ENCODE results near the gene CRYBB2. TPM values are rescaled to one million over a fixed set of nuclear protein-coding genes. Genes with fewer than 3 reads are reported as not detected.

Gene CRYBB2
- total RNA-seq, 2 experiments from 2014 or later, result not detected

DNA sequence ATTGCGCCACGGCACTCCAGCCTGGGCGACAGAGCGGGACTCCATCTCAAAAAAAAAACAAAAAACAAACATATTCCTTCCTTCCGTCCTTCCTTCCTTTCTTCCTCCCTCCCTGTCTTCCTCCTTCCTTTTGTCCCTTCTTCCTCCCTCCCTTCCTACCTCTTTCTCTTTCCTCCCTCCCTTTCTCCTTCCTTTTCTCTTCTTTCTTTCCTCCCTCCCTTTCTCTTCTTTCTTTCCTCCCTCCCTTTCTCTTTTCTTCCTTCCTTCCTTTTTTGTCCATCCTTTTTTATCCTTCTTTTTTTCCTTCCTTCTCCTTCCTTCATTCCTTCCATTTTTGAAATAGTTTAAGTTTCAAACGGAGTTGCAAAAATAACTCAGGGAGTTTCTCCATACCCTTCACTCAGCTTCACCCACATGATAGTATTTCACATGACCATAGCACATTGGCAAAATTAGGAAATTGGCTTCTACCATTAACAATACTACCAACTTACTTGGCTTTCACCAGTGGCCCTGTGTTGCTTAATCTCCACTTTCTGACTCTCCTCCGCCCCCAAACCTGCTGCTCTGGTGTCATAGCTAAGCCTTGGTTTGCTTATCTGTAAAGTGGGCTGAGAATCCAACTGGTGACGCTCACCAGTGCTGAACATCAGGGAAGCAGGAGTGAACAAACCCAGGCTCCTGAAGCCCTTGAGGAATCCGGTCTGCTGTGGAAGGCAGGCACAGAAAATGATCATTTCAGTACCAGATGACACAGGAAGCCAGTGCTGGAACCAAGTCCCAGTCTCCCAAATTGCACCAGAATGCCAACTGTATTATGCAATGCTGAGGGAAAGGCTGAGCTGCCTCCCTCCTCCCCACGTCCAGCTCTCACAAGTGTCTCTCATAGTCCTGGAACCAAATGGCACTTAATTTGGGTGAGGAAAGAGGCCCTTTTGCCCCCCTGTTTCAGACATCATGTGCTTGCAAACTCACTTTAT, 37.0 kb upstream of the CRYBB2 start:
- no peaks in the 10 kb centered on the region for H3K4me1 Mint-ChIP-seq (ENCODE audit: low read depth)
- ChIA-PET CTCF (interaction anchor here (1.5 to 1.6 kb wide), 2 partner anchors 20 to 101 kb away, joined by 3 to 5 read pairs; no protein-coding TSS in a partner anchor), POLR2A (no interaction called here)
- H3K4me3 Mint-ChIP-seq, result no peak overlapping the region
- no peak overlapping the region for H3K27ac Mint-ChIP-seq
- no peak for DNase-seq
- H3K9me3 Mint-ChIP-seq, result peaks cover 9% of the 10 kb centered on the region
- no peaks in the 10 kb centered on the region for H3K27me3 Mint-ChIP-seq
- H3K36me3 Mint-ChIP-seq, result peaks cover 11% of the 10 kb centered on the region
- intact Hi-C loops (cut with micrococcal nuclease), result no loop called here

DNA sequence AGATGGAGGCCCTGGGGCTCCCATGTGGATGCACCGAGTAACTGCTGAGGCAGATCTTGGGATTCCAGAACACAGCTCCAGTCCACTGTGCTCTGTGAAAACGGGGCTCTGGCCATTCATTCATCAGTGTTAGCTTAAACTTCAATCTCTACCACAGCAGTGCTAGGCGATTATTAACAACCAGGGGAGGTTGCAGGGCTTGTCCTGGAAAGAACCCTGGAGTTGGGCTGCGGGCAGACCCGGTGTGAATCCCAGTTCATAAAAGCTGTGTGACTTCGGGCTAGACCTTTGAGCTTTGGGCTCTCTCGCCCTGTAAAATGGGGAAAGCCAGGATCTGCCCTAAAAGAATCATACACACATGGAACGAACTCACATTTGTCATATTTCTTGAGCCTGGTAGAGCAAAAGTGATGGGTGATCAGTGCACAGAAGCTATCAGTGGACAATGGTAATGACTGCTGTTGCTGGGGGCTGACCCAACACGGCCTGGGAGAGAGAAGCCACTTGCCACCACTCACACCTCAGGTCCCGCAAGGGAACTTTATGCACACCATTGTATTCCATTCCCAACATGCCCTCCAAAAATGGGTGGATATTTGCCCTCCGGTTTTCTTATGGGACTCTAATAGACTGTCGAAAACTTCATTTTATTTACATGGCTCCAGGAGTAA, 35.4 kb upstream of the CRYBB2 start:
- no peak overlapping the region for H3K27ac Mint-ChIP-seq
- CTCF ChIA-PET, result interaction anchor here (1.6 kb wide), 1 partner anchor 103 kb away, joined by 3 read pairs; no protein-coding TSS in a partner anchor
- no peak overlapping the region for H3K4me3 Mint-ChIP-seq
- H3K9me3 Mint-ChIP-seq, result peaks cover 9% of the 10 kb centered on the region
- DNase-seq, result no peak
- POLR2A ChIA-PET, result no interaction called here
- intact Hi-C loops (cut with micrococcal nuclease), result no loop called here
- no peaks in the 10 kb centered on the region for H3K27me3 Mint-ChIP-seq
- no peaks in the 10 kb centered on the region for H3K4me1 Mint-ChIP-seq (ENCODE audit: low read depth)
- H3K36me3 Mint-ChIP-seq, result peaks cover 9% of the 10 kb centered on the region

DNA sequence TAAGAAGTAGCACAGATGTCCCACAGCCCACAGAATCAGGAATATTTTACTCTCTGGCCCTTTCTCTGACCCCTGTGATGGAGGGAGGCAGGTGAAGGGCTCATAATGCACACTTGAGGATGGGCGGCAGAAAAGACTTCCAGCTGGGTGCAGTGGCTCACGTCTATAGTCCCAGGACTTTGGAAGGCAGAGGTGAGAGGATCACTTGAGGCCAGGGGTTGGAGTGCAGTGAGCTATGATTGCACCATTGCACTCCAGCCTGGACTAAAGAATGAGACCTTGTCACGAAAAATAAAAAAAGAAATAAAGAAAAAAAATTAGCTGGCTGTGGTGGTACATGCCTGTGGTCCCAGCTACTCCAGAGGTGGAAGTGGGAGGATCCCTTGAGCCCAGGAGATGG, 33.3 kb upstream of the CRYBB2 start:
- no peak overlapping the region for H3K4me3 Mint-ChIP-seq
- no peaks in the 10 kb centered on the region for H3K36me3 Mint-ChIP-seq
- intact Hi-C loops (cut with micrococcal nuclease), result no loop called here
- no peaks in the 10 kb centered on the region for H3K4me1 Mint-ChIP-seq (ENCODE audit: low read depth)
- no peaks in the 10 kb centered on the region for H3K27me3 Mint-ChIP-seq
- no peaks in the 10 kb centered on the region for H3K9me3 Mint-ChIP-seq
- ChIA-PET CTCF (interaction anchor here (1.2 kb wide), 1 partner anchor 17 kb away, joined by 11 read pairs; no protein-coding TSS in a partner anchor), POLR2A (no interaction called here)
- no peak overlapping the region for H3K27ac Mint-ChIP-seq
- no peak for DNase-seq

DNA sequence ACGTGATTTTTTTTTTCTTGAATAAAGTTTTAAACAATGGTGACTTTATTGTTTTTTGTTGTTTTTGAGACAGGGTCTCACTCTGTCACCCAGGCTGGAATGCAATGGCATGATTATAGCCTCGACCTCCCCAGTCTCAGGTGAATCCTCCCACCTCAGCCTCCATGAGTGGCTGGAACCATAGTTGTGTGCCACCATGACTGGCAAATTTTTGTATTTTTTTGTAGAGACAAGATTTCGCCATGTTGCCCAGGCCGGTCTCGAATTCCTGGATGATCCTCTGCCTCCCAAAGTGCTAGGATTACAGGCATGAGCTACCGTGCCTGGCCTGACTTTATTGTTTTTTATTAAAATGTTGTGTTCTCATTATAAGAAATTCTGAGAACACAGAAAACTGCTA, 32.0 kb upstream of the CRYBB2 start:
- CTCF ChIA-PET, result interaction anchor here (2.8 kb wide), 1 partner anchor 14 kb away, joined by 12 read pairs; no protein-coding TSS in a partner anchor
- DNase-seq, result no peak
- Mint-ChIP-seq H3K4me1 (ENCODE audit: low read depth) (no peaks in the 10 kb centered on the region), H3K36me3 (no peaks in the 10 kb centered on the region), H3K4me3 (no peak overlapping the region), H3K27me3 (no peaks in the 10 kb centered on the region), H3K27ac (no peak overlapping the region), H3K9me3 (no peaks in the 10 kb centered on the region)
- intact Hi-C loops (cut with micrococcal nuclease), result no loop called here
- POLR2A ChIA-PET, result no interaction called here

DNA sequence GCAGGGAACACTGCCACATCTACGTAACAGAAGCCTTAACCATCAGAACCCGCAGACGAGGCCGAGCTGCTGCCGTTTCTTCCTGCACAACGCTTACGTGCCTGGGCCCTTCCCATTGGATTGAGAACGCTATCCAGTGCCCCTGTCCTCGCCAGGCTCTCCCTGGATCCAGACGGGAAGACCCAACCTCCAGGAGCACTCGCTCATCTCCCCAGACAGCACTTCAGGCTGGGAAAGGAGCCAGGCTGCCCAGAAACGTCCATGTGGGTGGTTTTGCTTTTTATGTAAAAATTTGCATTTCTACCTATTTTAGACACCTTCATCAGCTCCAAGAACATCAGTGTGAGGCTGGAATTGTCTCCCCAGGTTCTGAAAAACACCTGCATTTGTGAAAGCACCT, 27.0 kb upstream of the CRYBB2 start:
- intact Hi-C loops (cut with micrococcal nuclease), result no loop called here
- ChIA-PET POLR2A (no interaction called here), CTCF (interaction anchor here (1.1 to 1.6 kb wide), 3 partner anchors 9 to 111 kb away, joined by 3 to 10 read pairs (median 5); no protein-coding TSS in a partner anchor)
- Mint-ChIP-seq H3K27me3 (no peaks in the 10 kb centered on the region), H3K4me3 (no peak overlapping the region), H3K4me1 (ENCODE audit: low read depth) (no peaks in the 10 kb centered on the region), H3K27ac (no peak overlapping the region), H3K36me3 (no peaks in the 10 kb centered on the region), H3K9me3 (no peaks in the 10 kb centered on the region)
- DNase-seq, result no peak

DNA sequence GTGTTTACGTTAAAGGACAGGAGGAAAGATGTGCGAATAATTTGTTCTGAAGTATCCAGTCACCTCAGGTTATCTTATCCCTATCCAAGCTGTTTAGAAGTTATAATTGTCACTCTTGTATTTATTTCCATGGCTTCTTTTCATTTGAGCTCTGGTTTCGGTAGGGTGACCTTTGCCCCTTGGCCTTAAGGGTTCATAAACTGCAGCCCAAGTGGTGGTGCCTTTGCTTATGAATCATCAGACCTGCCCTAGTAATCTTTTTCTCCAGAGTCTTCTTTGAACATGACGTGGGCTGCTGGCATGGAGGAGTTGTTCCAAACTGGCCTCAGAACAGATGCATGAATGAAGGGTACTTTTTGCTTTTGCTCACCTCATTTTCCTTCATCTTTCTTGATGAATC, 26.3 kb upstream of the CRYBB2 start:
- Mint-ChIP-seq H3K4me3 (no peak overlapping the region), H3K27ac (no peak overlapping the region), H3K27me3 (no peaks in the 10 kb centered on the region), H3K36me3 (no peaks in the 10 kb centered on the region), H3K9me3 (no peaks in the 10 kb centered on the region), H3K4me1 (ENCODE audit: low read depth) (no peaks in the 10 kb centered on the region)
- intact Hi-C loops (cut with micrococcal nuclease), result no loop called here
- ChIA-PET CTCF (interaction anchor here (1.1 to 1.6 kb wide), 2 partner anchors 9 to 112 kb away, joined by 3 to 10 read pairs; no protein-coding TSS in a partner anchor), POLR2A (no interaction called here)
- DNase-seq, result no peak

DNA sequence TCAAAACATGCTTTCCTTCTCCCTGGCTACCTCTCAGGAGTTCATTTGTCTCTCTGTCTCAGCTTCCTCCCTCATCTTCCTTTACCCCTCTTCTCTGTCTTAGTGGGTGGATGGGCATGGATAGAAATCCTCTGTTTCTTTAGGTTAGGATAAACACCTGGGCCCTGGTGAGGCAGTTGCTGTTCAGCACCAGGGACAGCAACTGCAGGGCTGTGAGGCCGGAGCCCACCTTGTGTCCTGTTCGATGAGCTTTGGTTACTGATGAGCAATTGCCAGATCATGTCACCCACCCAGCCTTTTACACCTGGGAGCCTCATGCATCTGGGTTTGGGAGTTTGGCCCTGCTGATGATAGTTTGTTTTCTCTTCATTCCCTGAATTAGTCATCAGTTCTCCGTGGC, 25.9 kb upstream of the CRYBB2 start:
- DNase-seq, result no peak
- no peaks in the 10 kb centered on the region for H3K4me1 Mint-ChIP-seq (ENCODE audit: low read depth)
- no peak overlapping the region for H3K27ac Mint-ChIP-seq
- no peaks in the 10 kb centered on the region for H3K9me3 Mint-ChIP-seq
- CTCF ChIA-PET, result interaction anchor here (1.6 kb wide), 1 partner anchor 9 kb away, joined by 10 read pairs; no protein-coding TSS in a partner anchor
- no peaks in the 10 kb centered on the region for H3K27me3 Mint-ChIP-seq
- no peaks in the 10 kb centered on the region for H3K36me3 Mint-ChIP-seq
- no peak overlapping the region for H3K4me3 Mint-ChIP-seq
- POLR2A ChIA-PET, result no interaction called here
- intact Hi-C loops (cut with micrococcal nuclease), result no loop called here

DNA sequence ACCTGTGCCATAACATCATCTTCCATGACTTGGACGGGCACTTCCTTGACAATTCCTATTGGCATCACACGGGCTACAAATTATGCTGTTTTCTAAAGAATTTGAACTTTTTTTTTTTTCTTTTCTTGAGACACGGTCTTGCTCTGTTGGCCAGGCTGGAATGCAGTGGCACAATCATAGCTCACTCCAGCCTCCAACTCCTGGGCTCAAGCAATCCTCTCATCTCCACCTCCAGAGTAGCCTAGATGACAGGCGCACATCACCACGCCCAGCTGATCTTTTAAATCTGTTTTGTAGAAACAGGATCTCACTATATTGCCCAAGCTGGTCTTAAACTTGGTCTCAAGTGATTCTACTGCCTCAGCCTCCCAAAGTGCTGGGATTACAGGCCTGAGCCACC, 23.1 kb upstream of the CRYBB2 start:
- Mint-ChIP-seq H3K27ac (no peak overlapping the region), H3K4me1 (ENCODE audit: low read depth) (no peaks in the 10 kb centered on the region)

DNA sequence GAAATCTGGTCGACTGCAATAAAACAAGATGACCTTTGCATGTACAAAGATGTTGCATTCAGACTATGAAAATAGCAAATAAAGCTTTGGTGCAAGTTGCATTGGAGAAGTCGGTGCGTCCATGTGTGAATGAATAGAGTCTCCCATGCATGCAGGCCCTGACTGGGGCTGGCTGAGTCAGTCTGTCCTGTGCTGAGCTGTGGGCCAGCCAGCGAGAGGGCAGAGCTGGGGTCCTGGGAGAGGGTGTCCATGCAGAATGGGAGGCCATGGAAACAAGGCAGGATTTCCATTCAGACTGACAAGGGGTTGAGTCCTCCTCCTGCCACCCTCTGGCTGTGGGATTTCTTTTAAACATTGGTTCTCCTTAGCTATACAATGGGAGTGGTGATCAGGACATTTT, 22.1 kb upstream of the CRYBB2 start:
- Mint-ChIP-seq H3K27me3 (no peaks in the 10 kb centered on the region), H3K4me1 (ENCODE audit: low read depth) (no peaks in the 10 kb centered on the region), H3K36me3 (no peaks in the 10 kb centered on the region), H3K4me3 (no peak overlapping the region), H3K9me3 (no peaks in the 10 kb centered on the region), H3K27ac (no peak overlapping the region)
- DNase-seq, result no peak
- intact Hi-C loops (cut with micrococcal nuclease), result no loop called here
- CTCF ChIA-PET, result interaction anchor here (0.8 kb wide), 1 partner anchor 118 kb away, joined by 4 read pairs; no protein-coding TSS in a partner anchor
- POLR2A ChIA-PET, result no interaction called here

More for the DNA sequence above, 23.1 kb upstream of the CRYBB2 start:
- intact Hi-C loops (cut with micrococcal nuclease), result no loop called here
- Mint-ChIP-seq H3K27me3 (no peaks in the 10 kb centered on the region), H3K9me3 (no peaks in the 10 kb centered on the region), H3K36me3 (no peaks in the 10 kb centered on the region), H3K4me3 (no peak overlapping the region)
- DNase-seq, result no peak
- CTCF ChIA-PET, result interaction anchor here (0.6 kb wide), 1 partner anchor 87 kb away, joined by 3 read pairs; no protein-coding TSS in a partner anchor
- POLR2A ChIA-PET, result no interaction called here

DNA sequence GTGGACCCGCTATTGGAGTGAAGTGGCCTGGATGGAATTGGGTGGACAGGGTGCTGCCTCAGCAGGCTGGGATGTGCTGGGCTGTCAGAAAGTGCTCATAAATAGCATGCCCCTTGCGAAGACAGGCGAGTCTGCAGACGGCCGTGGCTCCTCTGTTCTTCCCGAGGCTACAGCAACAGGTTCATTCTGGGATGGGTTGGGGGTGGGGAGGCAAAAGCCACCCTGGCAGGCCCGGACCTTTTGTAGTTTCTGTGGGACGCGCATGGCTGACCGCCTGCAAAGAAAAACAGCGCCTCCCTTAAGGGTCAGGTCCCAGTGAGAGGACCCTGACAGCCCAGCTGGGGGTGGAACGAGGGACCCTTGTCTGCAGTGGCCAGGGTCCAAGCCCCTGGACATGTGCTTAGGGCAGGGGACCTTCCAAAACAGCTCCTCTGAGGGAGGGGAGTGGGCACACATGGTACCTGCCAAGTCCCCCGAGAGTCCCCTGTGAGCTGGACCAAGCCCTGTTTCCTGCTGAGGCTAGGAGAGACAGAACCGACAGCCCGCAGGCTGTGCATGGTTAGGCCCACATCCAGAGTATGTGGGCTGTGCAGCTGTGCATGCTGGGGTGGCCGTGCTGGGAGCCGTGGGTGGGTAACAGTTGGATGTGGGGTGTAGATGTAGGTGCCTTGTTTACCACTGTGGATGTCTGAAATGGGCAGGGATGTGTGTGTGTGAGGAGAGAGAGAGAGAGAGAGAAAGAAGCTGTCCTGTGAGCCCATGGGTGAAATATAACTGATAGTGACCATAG, 19.5 kb upstream of the CRYBB2 start, which contains the start of gene CRYBB3:
TSS of gene CRYBB3 (plus strand) at position 128 of the 790 bp plus-strand sequence. CDS start 1,539 bp downstream, outside the sequence.
- Mint-ChIP-seq H3K9me3 (no peaks in the 10 kb centered on the region), H3K27me3 (no peaks in the 10 kb centered on the region), H3K4me1 (ENCODE audit: low read depth) (no peaks in the 10 kb centered on the region), H3K27ac (no peak within 1 kb of the TSS), H3K4me3 (no peak within 1 kb of the TSS), H3K36me3 (no peaks in the 10 kb centered on the region)
- intact Hi-C loops (cut with micrococcal nuclease), result no loop called here
- ChIA-PET CTCF (interaction anchor here (3.1 kb wide), 1 partner anchor 119 kb away, joined by 24 read pairs; no protein-coding TSS in a partner anchor), POLR2A (no interaction called here)
- no peak for DNase-seq

DNA sequence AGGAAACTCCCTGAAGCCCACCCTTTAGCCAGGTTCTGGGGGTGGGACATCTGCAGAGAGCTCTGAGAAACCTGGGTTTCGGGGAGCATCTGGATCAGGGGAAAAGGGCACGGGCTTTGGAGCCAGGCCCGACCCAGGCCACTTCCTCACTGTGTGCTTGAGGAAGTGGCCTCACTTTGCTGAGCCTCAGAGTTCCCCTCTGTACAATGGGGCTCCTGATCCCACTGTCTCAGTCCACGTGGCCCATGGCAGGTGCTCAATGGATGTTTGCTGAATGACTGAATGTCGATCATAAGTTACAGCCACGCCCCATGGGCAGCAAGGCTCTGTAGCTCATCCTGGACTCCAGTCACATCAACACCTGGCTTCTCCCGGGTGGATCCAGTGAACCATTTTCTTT, 18.5 kb upstream of the CRYBB2 start:
- intact Hi-C loops (cut with micrococcal nuclease), result no loop called here
- no peak overlapping the region for H3K27ac Mint-ChIP-seq
- ChIA-PET CTCF (interaction anchor here (1.0 to 3.1 kb wide), 7 partner anchors 9 to 120 kb away, joined by 3 to 24 read pairs (median 5); no protein-coding TSS in a partner anchor), POLR2A (no interaction called here)
- H3K36me3 Mint-ChIP-seq, result no peaks in the 10 kb centered on the region
- no peaks in the 10 kb centered on the region for H3K27me3 Mint-ChIP-seq
- H3K4me1 Mint-ChIP-seq (ENCODE audit: low read depth), result no peaks in the 10 kb centered on the region
- DNase-seq, result no peak
- no peaks in the 10 kb centered on the region for H3K9me3 Mint-ChIP-seq
- H3K4me3 Mint-ChIP-seq, result no peak overlapping the region

All from activated CD4-positive, alpha-beta memory T cell treated with anti-CD3 and anti-CD28 coated beads for 36 hours (primary cell).